Measurements from ENCODE around the gene NSMCE3.
"Not testable (repeated sequence)": the region's sequence is repeated elsewhere in the genome, so short reads cannot be mapped to it uniquely, and the experiment has no call there.

The NSMCE3 gene

GRCh38 chr15:29224235-29224986 is 45.2 kb downstream of the NSMCE3 start:
- WGBS (ENCODE audit: extremely low coverage, insufficient coverage, low lambda C conversion rate): no CpG with 5 or more reads among the region's 19 CpGs
- not testable (repeated sequence) for H2BK5ac ChIP-seq (ENCODE audit: low read length); H3K36me3 ChIP-seq (ENCODE audit: control insufficient read depth, insufficient read depth, low read length); H3K27ac ChIP-seq (ENCODE audit: low read depth, low read length); H3K79me1 ChIP-seq (ENCODE audit: low read length); H3K4ac ChIP-seq (ENCODE audit: low read depth, low read length); H3K4me2 ChIP-seq (ENCODE audit: low read length); H2BK15ac ChIP-seq (replicated peaks; ENCODE audit: low read depth); H3K4me1 ChIP-seq (ENCODE audit: control insufficient read depth, low read depth, low read length); H4K8ac ChIP-seq (ENCODE audit: low read depth, low read length); DNase-seq; H2AK5ac ChIP-seq (ENCODE audit: low read length); H3K4me3 ChIP-seq (ENCODE audit: low read length); H3K9ac ChIP-seq (ENCODE audit: low read length); H3K18ac ChIP-seq (ENCODE audit: low read length); H3K56ac ChIP-seq (ENCODE audit: low read length); H2BK120ac ChIP-seq (ENCODE audit: low read depth, low read length); H3K27me3 ChIP-seq (ENCODE audit: insufficient read depth, low read length, poor library complexity); H4K5ac ChIP-seq (ENCODE audit: low read length); H3K23ac ChIP-seq (ENCODE audit: low read length); H3K79me2 ChIP-seq (ENCODE audit: control insufficient read depth, insufficient read depth, low read length)

- no CpG with 5 or more reads among the region's 11 CpGs for WGBS (ENCODE audit: extremely low coverage, insufficient coverage, low lambda C conversion rate)
Measured at GRCh38 chr15:29223640-29224039, 46.0 kb downstream of the NSMCE3 start.

GRCh38 chr15:29222129-29222853 is 47.3 kb downstream of the NSMCE3 start:
- H3K4me3 ChIP-seq (ENCODE audit: low read length): no peak overlapping the region
- H3K4ac ChIP-seq (ENCODE audit: low read depth, low read length): no peak overlapping the region
- H3K79me1 ChIP-seq (ENCODE audit: low read length): no peaks in the 10 kb centered on the region
- no peak overlapping the region for H2AK5ac ChIP-seq (ENCODE audit: low read length)
- no peak overlapping the region for H2BK120ac ChIP-seq (ENCODE audit: low read depth, low read length)
- no peak overlapping the region for H2BK15ac ChIP-seq (replicated peaks; ENCODE audit: low read depth)
- H3K23ac ChIP-seq (ENCODE audit: low read length): no peak overlapping the region
- no peaks in the 10 kb centered on the region for H3K36me3 ChIP-seq (ENCODE audit: control insufficient read depth, insufficient read depth, low read length)
- DNase-seq: peak; percentile 48
- no peak overlapping the region for H4K5ac ChIP-seq (ENCODE audit: low read length)
- H3K18ac ChIP-seq (ENCODE audit: low read length): no peak overlapping the region
- no peaks in the 10 kb centered on the region for H3K27me3 ChIP-seq (ENCODE audit: insufficient read depth, low read length, poor library complexity)
- H3K27ac ChIP-seq (ENCODE audit: low read depth, low read length): no peak overlapping the region
- no peak overlapping the region for H3K9ac ChIP-seq (ENCODE audit: low read length)
- no peak overlapping the region for H4K8ac ChIP-seq (ENCODE audit: low read depth, low read length)
- no peak overlapping the region for H3K56ac ChIP-seq (ENCODE audit: low read length)
- no peak overlapping the region for H2BK5ac ChIP-seq (ENCODE audit: low read length)
- no peak overlapping the region for H3K4me2 ChIP-seq (ENCODE audit: low read length)
- WGBS (ENCODE audit: extremely low coverage, insufficient coverage, low lambda C conversion rate): no CpG with 5 or more reads among the region's 9 CpGs
- H3K79me2 ChIP-seq (ENCODE audit: control insufficient read depth, insufficient read depth, low read length): no peaks in the 10 kb centered on the region
- H3K4me1 ChIP-seq (ENCODE audit: control insufficient read depth, low read depth, low read length): no peaks in the 10 kb centered on the region

More at GRCh38 chr15:29223640-29224039, 46.0 kb downstream of the NSMCE3 start:
- Histone ChIP-seq H3K23ac (ENCODE audit: low read length) (no peak overlapping the region), H2BK120ac (ENCODE audit: low read depth, low read length) (no peak overlapping the region), H3K27ac (ENCODE audit: low read depth, low read length) (no peak overlapping the region), H2AK5ac (ENCODE audit: low read length) (no peak overlapping the region), H3K18ac (ENCODE audit: low read length) (no peak overlapping the region), H3K4me1 (ENCODE audit: control insufficient read depth, low read depth, low read length) (no peaks in the 10 kb centered on the region), H3K27me3 (ENCODE audit: insufficient read depth, low read length, poor library complexity) (no peaks in the 10 kb centered on the region), H3K4me3 (ENCODE audit: low read length) (no peak overlapping the region), H2BK5ac (ENCODE audit: low read length) (no peak overlapping the region), H4K8ac (ENCODE audit: low read depth, low read length) (no peak overlapping the region), H3K4me2 (ENCODE audit: low read length) (no peak overlapping the region), H3K79me2 (ENCODE audit: control insufficient read depth, insufficient read depth, low read length) (no peaks in the 10 kb centered on the region), H3K9ac (ENCODE audit: low read length) (no peak overlapping the region), H4K5ac (ENCODE audit: low read length) (no peak overlapping the region), H2BK15ac (replicated peaks; ENCODE audit: low read depth) (no peak overlapping the region), H3K4ac (ENCODE audit: low read depth, low read length) (no peak overlapping the region), H3K36me3 (ENCODE audit: control insufficient read depth, insufficient read depth, low read length) (no peaks in the 10 kb centered on the region), H3K56ac (ENCODE audit: low read length) (no peak overlapping the region), H3K79me1 (ENCODE audit: low read length) (no peaks in the 10 kb centered on the region)
- DNase-seq: no peak

- Histone ChIP-seq H3K36me3 (ENCODE audit: control insufficient read depth, insufficient read depth, low read length) (no peaks in the 10 kb centered on the region), H2AK5ac (ENCODE audit: low read length) (no peak overlapping the region), H4K8ac (ENCODE audit: low read depth, low read length) (no peak overlapping the region), H3K27ac (ENCODE audit: low read depth, low read length) (no peak overlapping the region), H3K23ac (ENCODE audit: low read length) (no peak overlapping the region), H3K27me3 (ENCODE audit: insufficient read depth, low read length, poor library complexity) (no peaks in the 10 kb centered on the region), H3K56ac (ENCODE audit: low read length) (no peak overlapping the region), H2BK15ac (replicated peaks; ENCODE audit: low read depth) (no peak overlapping the region), H3K4ac (ENCODE audit: low read depth, low read length) (no peak overlapping the region), H3K4me2 (ENCODE audit: low read length) (no peak overlapping the region), H3K4me1 (ENCODE audit: control insufficient read depth, low read depth, low read length) (no peaks in the 10 kb centered on the region), H3K79me1 (ENCODE audit: low read length) (no peaks in the 10 kb centered on the region), H2BK5ac (ENCODE audit: low read length) (no peak overlapping the region), H2BK120ac (ENCODE audit: low read depth, low read length) (no peak overlapping the region), H3K18ac (ENCODE audit: low read length) (no peak overlapping the region), H4K5ac (ENCODE audit: low read length) (no peak overlapping the region), H3K9ac (ENCODE audit: low read length) (no peak overlapping the region), H3K4me3 (ENCODE audit: low read length) (no peak overlapping the region), H3K79me2 (ENCODE audit: control insufficient read depth, insufficient read depth, low read length) (no peaks in the 10 kb centered on the region)
- DNase-seq: no peak
- no CpG with 5 or more reads among the region's 7 CpGs for WGBS (ENCODE audit: extremely low coverage, insufficient coverage, low lambda C conversion rate)
Measured at GRCh38 chr15:29220852-29221251, 48.8 kb downstream of the NSMCE3 start.

GRCh38 chr15:29216955-29217354 is 52.7 kb downstream of the NSMCE3 start:
- Histone ChIP-seq H3K4ac (ENCODE audit: low read depth, low read length) (no peak overlapping the region), H2BK15ac (replicated peaks; ENCODE audit: low read depth) (no peak overlapping the region), H3K4me2 (ENCODE audit: low read length) (no peak overlapping the region), H2BK120ac (ENCODE audit: low read depth, low read length) (no peak overlapping the region), H3K79me1 (ENCODE audit: low read length) (no peaks in the 10 kb centered on the region), H3K4me3 (ENCODE audit: low read length) (no peak overlapping the region), H2BK5ac (ENCODE audit: low read length) (no peak overlapping the region), H3K4me1 (ENCODE audit: control insufficient read depth, low read depth, low read length) (no peaks in the 10 kb centered on the region), H3K18ac (ENCODE audit: low read length) (no peak overlapping the region), H4K5ac (ENCODE audit: low read length) (no peak overlapping the region), H3K23ac (ENCODE audit: low read length) (no peak overlapping the region), H4K8ac (ENCODE audit: low read depth, low read length) (no peak overlapping the region), H3K9ac (ENCODE audit: low read length) (no peak overlapping the region), H3K36me3 (ENCODE audit: control insufficient read depth, insufficient read depth, low read length) (no peaks in the 10 kb centered on the region), H3K79me2 (ENCODE audit: control insufficient read depth, insufficient read depth, low read length) (no peaks in the 10 kb centered on the region), H3K27me3 (ENCODE audit: insufficient read depth, low read length, poor library complexity) (no peaks in the 10 kb centered on the region), H2AK5ac (ENCODE audit: low read length) (no peak overlapping the region), H3K56ac (ENCODE audit: low read length) (no peak overlapping the region), H3K27ac (ENCODE audit: low read depth, low read length) (peak overlapping the region; percentile 55)
- no CpG with 5 or more reads among the region's 3 CpGs for WGBS (ENCODE audit: extremely low coverage, insufficient coverage, low lambda C conversion rate)
- peak; percentile 93 for DNase-seq

All from mesendoderm (in vitro differentiated cells).